ENCODE measurements around the gene HADH. TPM values are rescaled to one million over a fixed set of nuclear protein-coding genes. Genes with fewer than 3 reads are reported as not detected.
A peak's percentile ranks its signal among the peaks of the same experiment; 100 is the strongest.

The HADH gene
- total RNA-seq, 2 donors from 2014 or later, result 108 to 143 TPM

DNA sequence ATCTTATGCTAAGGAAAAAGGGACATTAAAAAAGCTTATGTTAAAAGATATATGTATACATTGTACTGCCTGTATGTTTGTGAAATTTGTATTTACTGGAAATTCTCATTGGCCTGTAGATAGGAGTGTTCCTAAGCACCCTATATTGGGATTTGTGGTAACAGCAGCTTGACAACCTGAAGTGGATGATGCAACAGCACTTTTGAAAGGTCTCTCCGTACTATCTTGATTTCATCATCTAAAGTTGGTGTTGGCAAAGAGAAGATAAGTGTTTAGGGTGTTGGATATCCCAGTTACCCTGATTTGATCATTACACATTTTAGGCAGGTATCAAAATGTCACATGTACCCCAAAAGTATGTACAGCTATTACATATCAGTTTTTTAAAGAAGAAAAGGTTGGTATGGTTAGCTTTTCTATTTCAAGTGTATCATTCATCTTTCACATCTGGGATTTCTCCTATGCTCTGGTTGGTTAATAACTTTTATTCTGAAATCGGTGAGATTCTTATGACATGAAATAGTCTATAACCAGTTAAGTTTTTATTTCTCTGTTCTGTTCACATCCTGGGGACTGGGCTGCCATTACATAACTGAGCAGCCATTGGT, 10.3 kb downstream of the HADH start:
- DNase-seq (ENCODE audit: low spot score), result no peak
- no peaks in the 10 kb centered on the region for H3K27me3 ChIP-seq
- no peak overlapping the region for H3K4me3 ChIP-seq
- no peak for TF ChIP-seq CTCF (IDR thresholded peaks at IDR 0.05)
- peaks cover 0 to 62% of the 10 kb centered on the region in 2 donors for H3K4me1 ChIP-seq
- H3K36me3 ChIP-seq, result no peaks in the 10 kb centered on the region
- peak overlapping the region; percentile 83 to 94 for H3K27ac ChIP-seq
- H3K9me3 ChIP-seq, result no peaks in the 10 kb centered on the region

DNA sequence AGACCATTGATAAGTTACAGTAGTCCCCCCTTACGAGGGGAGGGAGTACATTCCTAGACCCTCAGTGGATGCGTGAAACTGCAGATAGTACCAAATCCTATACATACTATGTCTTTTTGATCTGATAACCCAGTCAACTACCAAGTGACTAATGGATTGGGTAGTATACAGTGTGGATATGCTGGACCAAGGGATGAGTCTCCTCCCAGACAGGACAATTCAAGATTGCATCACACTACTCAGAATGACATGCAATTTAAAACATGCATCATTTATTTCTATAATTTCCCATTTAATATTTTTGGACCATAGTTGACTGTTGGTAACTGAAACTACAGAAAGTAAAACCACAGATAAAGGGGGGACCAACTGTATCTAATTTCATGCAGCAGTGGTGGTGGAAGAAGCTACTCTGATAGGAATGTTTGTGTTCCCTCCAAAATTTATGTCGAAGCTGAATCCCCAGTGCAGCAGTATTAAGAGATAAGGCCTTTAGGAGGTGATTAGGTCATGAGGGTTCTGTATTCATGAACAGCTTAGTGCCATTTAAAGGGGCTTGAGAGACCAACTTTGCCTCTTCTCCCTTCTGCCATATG, 11.9 kb downstream of the HADH start:
- TF ChIP-seq CTCF (IDR thresholded peaks at IDR 0.05), result no peak
- Histone ChIP-seq H3K4me1 (peaks cover 0 to 59% of the 10 kb centered on the region in 2 donors), H3K4me3 (no peak overlapping the region), H3K27me3 (no peaks in the 10 kb centered on the region), H3K36me3 (no peaks in the 10 kb centered on the region), H3K27ac (no peak overlapping the region), H3K9me3 (no peaks in the 10 kb centered on the region)
- DNase-seq (ENCODE audit: low spot score), result no peak

GRCh38 chr4:108003982-108004515, 14.4 kb downstream of the HADH start:
- no peak for TF ChIP-seq CTCF (IDR thresholded peaks at IDR 0.05)
- DNase-seq (ENCODE audit: low spot score), result no peak
- peak overlapping the region in 1 of 2 donors; percentile 41 for H3K27ac ChIP-seq
- H3K4me1 ChIP-seq, result peaks cover 0 to 37% of the 10 kb centered on the region in 2 donors
- H3K36me3 ChIP-seq, result no peaks in the 10 kb centered on the region
- H3K4me3 ChIP-seq, result no peak overlapping the region
- no peaks in the 10 kb centered on the region for H3K27me3 ChIP-seq
- no peaks in the 10 kb centered on the region for H3K9me3 ChIP-seq

DNA sequence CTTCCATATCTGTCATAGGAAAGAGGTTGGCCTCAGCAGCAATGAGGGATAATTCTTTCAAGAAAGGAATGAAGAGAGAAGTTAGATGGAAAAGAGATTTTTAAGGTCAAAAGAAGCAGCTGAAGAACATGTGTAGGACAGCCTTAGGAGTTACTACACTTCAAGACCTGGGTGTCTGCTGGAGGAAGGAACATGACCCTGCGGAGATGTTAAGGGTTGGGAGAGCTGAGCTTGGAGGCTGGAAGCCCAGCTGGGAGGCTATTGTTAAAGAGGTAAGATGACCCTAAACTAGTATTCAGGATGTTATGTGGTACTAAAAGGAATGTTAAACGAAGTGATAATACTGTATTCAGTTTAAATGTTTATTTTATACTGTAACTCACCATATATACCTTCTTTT, 15.0 kb downstream of the HADH start:
- Histone ChIP-seq H3K4me3 (no peak overlapping the region), H3K9me3 (no peaks in the 10 kb centered on the region), H3K4me1 (peaks cover 0 to 35% of the 10 kb centered on the region in 2 donors), H3K27me3 (no peaks in the 10 kb centered on the region), H3K36me3 (no peaks in the 10 kb centered on the region), H3K27ac (peak overlapping the region in 1 of 2 donors; percentile 41)
- no peak for TF ChIP-seq CTCF (IDR thresholded peaks at IDR 0.05)
- no peak for DNase-seq (ENCODE audit: low spot score)

DNA sequence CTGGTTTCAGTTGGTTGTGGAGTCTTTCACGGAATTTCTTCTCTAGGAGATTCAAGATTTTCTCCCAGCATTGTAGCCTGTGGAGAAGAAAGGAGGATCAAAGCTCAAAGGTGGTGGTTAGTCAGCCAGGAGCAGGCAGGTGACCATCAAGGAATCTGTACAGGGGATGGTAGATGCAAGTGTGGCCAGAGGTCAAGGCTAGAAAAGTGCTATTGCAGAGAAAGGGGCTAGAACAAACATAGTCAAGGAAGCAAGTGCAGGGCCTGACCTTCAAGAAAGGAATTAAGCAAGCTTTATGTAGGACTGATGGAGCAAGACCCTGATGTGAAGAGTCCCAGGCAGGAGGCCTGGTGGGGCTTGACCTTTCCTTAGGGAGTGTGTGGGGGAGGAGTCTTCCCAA, 16.1 kb downstream of the HADH start:
- Histone ChIP-seq H3K36me3 (peaks cover 4% of the 10 kb centered on the region), H3K27me3 (no peaks in the 10 kb centered on the region), H3K27ac (peak overlapping the region in 1 of 2 donors; percentile 13), H3K4me3 (no peak overlapping the region), H3K4me1 (peaks cover 0 to 26% of the 10 kb centered on the region in 2 donors), H3K9me3 (no peaks in the 10 kb centered on the region)
- no peak for TF ChIP-seq CTCF (IDR thresholded peaks at IDR 0.05)
- DNase-seq (ENCODE audit: low spot score), result no peak

Measured in right atrium auricular region (tissue), 2 donors.